Astrocyte (in vitro differentiated cells and primary cell): Measurements from ENCODE around the gene MAB21L1. TPM values are rescaled to one million over a fixed set of nuclear protein-coding genes. Genes with fewer than 3 reads are reported as not detected.

Experiments
- DNase-seq: peaks from one replicate; pipeline ENCODE4 v3.0.0-alpha.2; 2010; ENCODE audit warnings: low read depth
- FAIRE-seq: peaks from 2 replicates; lab custom pipeline; 2011; peaks lifted over from hg19 to GRCh38; lab: Jason Lieb, UNC
- H2AFZ ChIP-seq: 2 replicates; pipeline ENCODE4 v1.6.0; 2012; ENCODE audit warnings: low read depth, low read length, inconsistent platforms
- H3K27ac ChIP-seq: 2 replicates; pipeline ENCODE4 v1.5.1; 2011; ENCODE audit warnings: low read depth, low read length, inconsistent platforms
- H3K27me3 ChIP-seq: 2 replicates; pipeline ENCODE4 v1.6.0; 2011; ENCODE audit warnings: low read length, inconsistent platforms; ENCODE audit not compliant: insufficient read depth
- H3K36me3 ChIP-seq: 2 replicates; pipeline ENCODE4 v1.5.1; 2011; ENCODE audit warnings: low read length, inconsistent platforms; ENCODE audit not compliant: insufficient read depth
- H3K4me1 ChIP-seq: 2 replicates; pipeline ENCODE4 v1.5.1; 2011; ENCODE audit warnings: low read length, inconsistent platforms; ENCODE audit not compliant: insufficient read depth
- H3K4me2 ChIP-seq: 2 replicates; pipeline ENCODE4 v1.6.0; 2012; ENCODE audit warnings: low read length, inconsistent platforms
- H3K4me3 ChIP-seq: 2 replicates; pipeline ENCODE4 v1.5.1; 2011; ENCODE audit warnings: low read depth, mild to moderate bottlenecking, low read length, inconsistent platforms; ENCODE audit not compliant: insufficient read depth
- H3K79me2 ChIP-seq: 2 replicates; pipeline ENCODE4 v1.6.0; 2012; ENCODE audit warnings: mild to moderate bottlenecking, low read length, inconsistent platforms; ENCODE audit not compliant: insufficient read depth
- H3K9ac ChIP-seq: 2 replicates; pipeline ENCODE4 v1.6.0; 2012; ENCODE audit warnings: mild to moderate bottlenecking, low read length, inconsistent platforms
- H3K9me3 ChIP-seq: 2 replicates; pipeline ENCODE4 v1.5.1; 2012; ENCODE audit warnings: low read depth, mild to moderate bottlenecking, low read length, inconsistent platforms; ENCODE audit not compliant: insufficient read depth
- H4K20me1 ChIP-seq: 2 replicates; pipeline ENCODE4 v1.6.0; 2012; ENCODE audit warnings: low read length, inconsistent platforms; ENCODE audit not compliant: insufficient read depth
- H3K27ac Mint-ChIP-seq: one replicate; pipeline ENCODE4 v1.8.0; 2021; ENCODE audit warnings: mild to moderate bottlenecking, mixed read lengths; ENCODE audit not compliant: unreplicated experiment
- H3K27me3 Mint-ChIP-seq: one replicate; pipeline ENCODE4 v1.8.0; 2021; ENCODE audit warnings: low read depth, mixed read lengths; ENCODE audit not compliant: unreplicated experiment
- H3K36me3 Mint-ChIP-seq: one replicate; pipeline ENCODE4 v1.8.0; 2021; ENCODE audit warnings: low read depth, mixed read lengths; ENCODE audit not compliant: unreplicated experiment
- H3K4me1 Mint-ChIP-seq: one replicate; pipeline ENCODE4 v1.8.0; 2021; ENCODE audit warnings: low read depth, mixed read lengths; ENCODE audit not compliant: unreplicated experiment
- H3K4me3 Mint-ChIP-seq: one replicate; pipeline ENCODE4 v1.8.0; 2021; ENCODE audit warnings: mild to moderate bottlenecking, moderate library complexity, mixed read lengths; ENCODE audit not compliant: unreplicated experiment
- H3K9me3 Mint-ChIP-seq: one replicate; pipeline ENCODE4 v1.8.0; 2021; ENCODE audit warnings: mild to moderate bottlenecking, mixed read lengths; ENCODE audit not compliant: unreplicated experiment
- EZH2 ChIP-seq: IDR thresholded peaks from 2 replicates; pipeline ENCODE4 v1.6.1; 2012; ENCODE audit warnings: mild to moderate bottlenecking, low read length, inconsistent platforms; ENCODE audit not compliant: insufficient read depth
- total RNA-seq: library from RNA; stranded (reverse); gene quantifications from 2 replicates; pipeline ENCODE4 v1.2.1, GENCODE V29; 2021
- TF ChIP-seq, protein P1 (sequence below): IDR thresholded peaks from 2 replicates; pipeline ENCODE4 v1.5.1; 2011; ENCODE audit warnings: low read depth, mild to moderate bottlenecking, inconsistent platforms, low read length, moderate library complexity; ENCODE audit not compliant: insufficient read depth

MAB21L1 gene
- total RNA-seq, 1 donor from 2014 or later: 2.9 TPM

DNA sequence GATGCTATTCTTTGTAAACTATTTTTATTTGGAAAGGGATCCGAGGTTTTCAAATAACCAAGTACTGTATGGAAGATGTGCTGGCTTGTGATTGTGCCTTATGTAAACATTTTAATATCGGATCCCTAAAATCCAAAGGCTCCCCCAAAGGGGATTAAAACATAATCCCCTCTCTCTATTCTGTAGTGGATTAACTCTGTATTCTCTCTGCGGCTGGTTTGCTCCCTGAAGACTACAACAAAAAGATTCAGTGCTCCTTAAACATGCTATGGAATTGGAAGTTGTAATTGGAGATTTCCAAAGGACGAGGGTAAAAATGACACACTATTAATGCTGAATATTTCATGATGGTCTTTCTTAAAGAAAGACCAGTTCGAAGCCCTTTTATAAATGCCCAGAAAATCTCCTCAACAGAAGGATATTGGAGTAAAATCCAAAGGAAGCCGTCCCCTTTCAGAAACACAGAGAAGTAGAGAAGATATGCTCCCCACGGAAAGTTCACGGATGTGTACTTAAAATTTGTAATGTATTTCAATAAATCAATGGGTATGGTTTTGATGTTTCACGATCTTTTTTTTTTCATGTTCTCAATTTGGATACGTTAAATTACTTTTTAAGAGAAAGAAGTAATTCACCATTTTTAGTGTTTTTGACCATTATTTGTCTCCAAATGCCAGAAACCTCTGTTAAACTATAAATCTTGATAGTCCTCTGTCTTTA lies 6.5 kb downstream of the MAB21L1 start:
- Histone ChIP-seq H3K9ac (peak overlapping the region; percentile 77), H3K79me2 (peaks cover 12% of the 10 kb centered on the region), H4K20me1 (no peaks in the 10 kb centered on the region), H2AFZ (no peak overlapping the region), H3K4me1 (no peaks in the 10 kb centered on the region), H3K9me3 (no peaks in the 10 kb centered on the region), H3K4me2 (peak overlapping the region; percentile 88), H3K27me3 (peaks cover 23% of the 10 kb centered on the region), H3K27ac (no peak overlapping the region), H3K36me3 (no peaks in the 10 kb centered on the region), H3K4me3 (no peak overlapping the region)
- peaks cover 24% of the 10 kb centered on the region for H3K27me3 Mint-ChIP-seq
- DNase-seq (no peak), FAIRE-seq (no peak)
- peaks cover 8% of the 10 kb centered on the region for H3K9me3 Mint-ChIP-seq
- H3K4me1 Mint-ChIP-seq: peaks cover 12% of the 10 kb centered on the region
- TF ChIP-seq, protein P1, sequence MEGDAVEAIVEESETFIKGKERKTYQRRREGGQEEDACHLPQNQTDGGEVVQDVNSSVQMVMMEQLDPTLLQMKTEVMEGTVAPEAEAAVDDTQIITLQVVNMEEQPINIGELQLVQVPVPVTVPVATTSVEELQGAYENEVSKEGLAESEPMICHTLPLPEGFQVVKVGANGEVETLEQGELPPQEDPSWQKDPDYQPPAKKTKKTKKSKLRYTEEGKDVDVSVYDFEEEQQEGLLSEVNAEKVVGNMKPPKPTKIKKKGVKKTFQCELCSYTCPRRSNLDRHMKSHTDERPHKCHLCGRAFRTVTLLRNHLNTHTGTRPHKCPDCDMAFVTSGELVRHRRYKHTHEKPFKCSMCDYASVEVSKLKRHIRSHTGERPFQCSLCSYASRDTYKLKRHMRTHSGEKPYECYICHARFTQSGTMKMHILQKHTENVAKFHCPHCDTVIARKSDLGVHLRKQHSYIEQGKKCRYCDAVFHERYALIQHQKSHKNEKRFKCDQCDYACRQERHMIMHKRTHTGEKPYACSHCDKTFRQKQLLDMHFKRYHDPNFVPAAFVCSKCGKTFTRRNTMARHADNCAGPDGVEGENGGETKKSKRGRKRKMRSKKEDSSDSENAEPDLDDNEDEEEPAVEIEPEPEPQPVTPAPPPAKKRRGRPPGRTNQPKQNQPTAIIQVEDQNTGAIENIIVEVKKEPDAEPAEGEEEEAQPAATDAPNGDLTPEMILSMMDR: no peak
- TF ChIP-seq EZH2: no peak
- H3K27ac Mint-ChIP-seq: peak overlapping the region; percentile 11
- peak overlapping the region; percentile 71 for H3K4me3 Mint-ChIP-seq
- no peaks in the 10 kb centered on the region for H3K36me3 Mint-ChIP-seq

DNA sequence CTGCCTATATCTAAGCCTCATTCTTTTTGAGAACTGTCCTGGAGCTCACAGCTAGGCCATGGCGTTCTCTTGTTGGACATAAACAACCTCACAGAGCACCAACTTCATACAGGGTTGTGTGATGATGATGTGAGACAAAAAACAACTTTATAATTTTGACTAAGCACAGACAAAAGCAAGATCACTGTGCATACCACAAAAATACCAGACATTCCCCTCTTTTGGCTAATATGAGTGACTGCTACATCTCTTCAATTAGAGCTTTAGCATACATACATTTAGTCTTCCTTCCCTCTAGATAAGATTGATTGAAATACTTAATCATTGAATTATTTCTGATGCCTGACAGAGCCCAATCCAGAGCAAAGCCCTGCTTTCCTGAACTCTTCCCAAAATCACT lies 8.3 kb downstream of the MAB21L1 start:
- Histone ChIP-seq H3K4me1 (no peaks in the 10 kb centered on the region), H2AFZ (no peak overlapping the region), H3K36me3 (no peaks in the 10 kb centered on the region), H3K79me2 (no peaks in the 10 kb centered on the region), H4K20me1 (no peaks in the 10 kb centered on the region), H3K27me3 (peaks cover 11% of the 10 kb centered on the region), H3K27ac (no peak overlapping the region), H3K4me3 (no peak overlapping the region), H3K9me3 (no peaks in the 10 kb centered on the region), H3K4me2 (no peak overlapping the region), H3K9ac (no peak overlapping the region)
- peak overlapping the region; percentile 90 for H3K27ac Mint-ChIP-seq
- DNase-seq (peak; percentile 39), FAIRE-seq (peak; percentile 17)
- TF ChIP-seq, protein P1: no peak
- no peak for TF ChIP-seq EZH2
- peaks cover 12% of the 10 kb centered on the region for H3K4me1 Mint-ChIP-seq
- H3K36me3 Mint-ChIP-seq: no peaks in the 10 kb centered on the region
- no peak overlapping the region for H3K4me3 Mint-ChIP-seq
- peaks cover 19% of the 10 kb centered on the region for H3K27me3 Mint-ChIP-seq
- peaks cover 8% of the 10 kb centered on the region for H3K9me3 Mint-ChIP-seq

DNA sequence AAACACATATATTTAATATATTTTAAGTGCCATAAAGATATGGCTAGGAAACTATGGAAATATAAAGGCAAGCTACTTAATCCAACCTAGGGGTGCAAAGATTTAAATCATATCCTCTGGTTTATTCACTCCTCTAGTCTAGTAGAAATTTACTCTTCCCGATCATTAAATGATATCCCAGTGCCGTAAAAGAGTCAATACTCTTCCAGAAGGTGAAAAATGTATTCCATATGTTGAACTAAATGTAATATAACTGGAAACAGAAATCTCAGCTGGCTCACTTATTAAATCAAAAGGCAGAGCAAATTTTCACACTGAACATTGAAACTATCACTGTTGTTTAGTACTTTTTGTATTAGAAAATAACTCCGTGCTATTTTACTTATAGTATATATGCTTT lies 11.1 kb downstream of the MAB21L1 start:
- TF ChIP-seq, protein P1: no peak
- TF ChIP-seq EZH2: no peak
- no peak overlapping the region for H3K4me2 ChIP-seq
- peaks cover 16% of the 10 kb centered on the region for H3K4me1 Mint-ChIP-seq

More for the DNA sequence above, 11.1 kb downstream of the MAB21L1 start:
- Histone ChIP-seq H3K4me3 (no peak overlapping the region), H3K36me3 (no peaks in the 10 kb centered on the region), H3K4me1 (no peaks in the 10 kb centered on the region), H2AFZ (no peak overlapping the region), H4K20me1 (no peaks in the 10 kb centered on the region), H3K27me3 (no peaks in the 10 kb centered on the region), H3K9me3 (no peaks in the 10 kb centered on the region), H3K9ac (no peak overlapping the region), H3K79me2 (no peaks in the 10 kb centered on the region), H3K27ac (no peak overlapping the region)
- Mint-ChIP-seq H3K27me3 (peaks cover 6% of the 10 kb centered on the region), H3K9me3 (no peaks in the 10 kb centered on the region), H3K27ac (no peak overlapping the region), H3K36me3 (no peaks in the 10 kb centered on the region), H3K4me3 (no peak overlapping the region)
- FAIRE-seq (no peak), DNase-seq (no peak)
